HG03571 (cell line): Measurements from ENCODE around the gene PUS1.
A peak's percentile ranks its signal among the peaks of the same experiment; 100 is the strongest.

ENCODE experiments used
- ATAC-seq: cut with Tn5 transposase; IDR thresholded peaks from one replicate; pipeline ENCODE4 v1.9.1; 2021; ENCODE audit not compliant: unreplicated experiment

Gene PUS1

DNA sequence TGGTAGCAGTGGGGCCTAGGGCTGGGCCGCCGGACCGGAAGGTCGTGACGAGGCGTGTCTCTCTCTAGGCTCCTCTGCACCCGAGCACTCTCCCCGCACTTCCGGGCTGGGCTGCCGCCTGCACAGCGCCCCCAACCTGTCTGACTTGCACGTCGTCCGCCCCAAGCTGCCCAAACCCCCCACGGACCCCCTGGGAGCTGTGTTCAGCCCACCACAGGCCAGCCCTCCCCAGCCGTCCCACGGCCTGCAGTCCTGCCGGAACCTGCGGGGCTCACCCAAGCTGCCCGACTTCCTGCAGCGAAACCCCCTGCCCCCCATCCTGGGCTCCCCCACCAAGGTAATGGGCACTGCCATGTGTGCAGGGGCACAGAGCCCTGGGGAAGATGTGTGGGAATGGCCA, 13.3 kb upstream of the PUS1 start:
- no peak for ATAC-seq

DNA sequence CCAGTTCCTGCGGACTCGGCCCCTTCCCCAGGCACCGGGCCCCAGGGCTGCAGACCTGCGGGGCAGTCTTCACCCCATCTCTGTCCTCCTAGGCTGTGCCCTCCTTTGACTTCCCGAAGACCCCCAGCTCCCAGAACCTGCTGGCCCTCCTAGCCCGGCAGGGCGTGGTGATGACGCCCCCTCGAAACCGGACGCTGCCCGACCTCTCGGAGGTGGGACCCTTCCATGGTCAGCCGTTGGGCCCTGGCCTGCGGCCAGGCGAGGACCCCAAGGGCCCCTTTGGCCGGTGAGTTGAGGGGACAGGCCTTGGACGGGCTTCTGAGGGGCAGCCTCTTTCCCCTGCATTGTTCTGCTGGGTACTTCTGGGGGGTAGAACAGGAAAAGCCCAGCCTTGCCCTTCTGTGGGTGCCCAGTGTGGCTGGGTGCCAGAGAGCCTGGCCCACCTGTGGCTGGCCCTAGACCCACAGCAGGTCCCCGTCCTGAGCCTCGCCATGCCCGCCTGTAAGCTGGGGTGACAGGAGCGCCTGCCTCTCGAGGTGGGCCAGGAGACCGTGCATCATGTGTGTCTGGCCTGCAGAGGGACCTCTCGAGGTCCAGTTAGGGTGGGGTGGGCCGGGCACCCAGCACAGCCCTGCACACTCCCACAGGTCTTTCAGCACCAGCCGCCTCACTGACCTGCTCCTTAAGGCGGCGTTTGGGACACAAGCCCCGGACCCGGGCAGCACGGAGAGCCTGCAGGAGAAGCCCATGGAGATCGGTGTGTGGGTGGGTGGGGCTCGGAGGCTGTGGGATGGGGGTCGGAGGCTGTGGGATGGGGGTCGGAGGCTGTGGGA, 12.6 kb upstream of the PUS1 start:
- no peak for ATAC-seq

DNA sequence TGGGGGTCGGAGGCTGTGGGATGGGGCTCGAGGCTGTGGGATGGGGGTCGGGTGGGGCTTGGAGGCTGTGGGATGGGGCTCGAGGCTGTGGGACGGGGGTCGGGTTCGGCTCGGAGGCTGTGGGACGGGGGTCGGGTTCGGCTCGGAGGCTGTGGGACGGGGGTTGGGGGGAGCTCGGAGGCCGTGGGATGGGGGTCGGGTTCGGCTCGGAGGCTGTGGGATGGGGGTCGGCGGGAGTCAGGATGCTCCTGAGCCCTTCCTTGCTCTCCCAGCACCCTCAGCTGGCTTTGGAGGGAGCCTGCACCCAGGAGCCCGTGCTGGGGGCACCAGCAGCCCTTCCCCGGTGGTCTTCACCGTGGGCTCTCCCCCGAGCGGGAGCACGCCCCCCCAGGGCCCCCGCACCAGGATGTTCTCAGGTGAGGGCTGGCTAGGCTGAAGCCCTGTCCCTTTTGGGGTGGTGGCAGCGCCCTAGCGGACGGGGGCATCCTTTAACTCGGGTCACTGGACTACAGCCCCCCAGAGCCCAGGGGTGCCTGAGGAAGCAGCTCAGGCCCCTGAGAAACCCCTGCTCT, 11.9 kb upstream of the PUS1 start:
- ATAC-seq = no peak

DNA sequence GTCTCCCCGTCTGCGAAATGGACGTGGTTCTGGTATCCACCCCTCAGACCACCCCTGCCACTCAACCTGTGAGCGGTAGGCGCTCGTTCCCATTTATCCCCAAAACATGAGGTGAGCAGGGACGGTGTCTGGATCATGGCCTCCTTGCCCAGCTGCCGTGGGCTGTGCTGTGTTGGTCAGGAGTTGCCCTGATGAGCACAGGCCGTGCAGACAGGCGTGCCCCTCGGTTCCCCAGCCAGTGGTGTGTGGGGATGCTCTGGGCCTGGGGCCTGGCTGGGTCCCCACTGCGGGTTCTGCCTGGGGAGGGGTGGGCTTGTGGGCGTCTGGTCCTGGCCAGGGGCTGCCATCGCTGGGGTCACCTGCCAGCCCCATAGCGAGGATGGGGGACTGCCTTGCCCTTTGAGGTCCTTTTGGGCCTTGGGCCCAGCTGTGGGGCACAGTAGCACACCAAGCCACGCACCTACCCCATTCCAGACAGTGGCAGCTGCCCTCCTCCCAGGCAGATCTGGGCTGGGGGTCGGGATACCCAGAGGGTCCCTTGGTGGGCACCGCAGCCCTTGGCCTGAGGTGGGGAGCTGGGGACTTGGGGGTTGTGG, 11.3 kb upstream of the PUS1 start:
- ATAC-seq = no peak

DNA sequence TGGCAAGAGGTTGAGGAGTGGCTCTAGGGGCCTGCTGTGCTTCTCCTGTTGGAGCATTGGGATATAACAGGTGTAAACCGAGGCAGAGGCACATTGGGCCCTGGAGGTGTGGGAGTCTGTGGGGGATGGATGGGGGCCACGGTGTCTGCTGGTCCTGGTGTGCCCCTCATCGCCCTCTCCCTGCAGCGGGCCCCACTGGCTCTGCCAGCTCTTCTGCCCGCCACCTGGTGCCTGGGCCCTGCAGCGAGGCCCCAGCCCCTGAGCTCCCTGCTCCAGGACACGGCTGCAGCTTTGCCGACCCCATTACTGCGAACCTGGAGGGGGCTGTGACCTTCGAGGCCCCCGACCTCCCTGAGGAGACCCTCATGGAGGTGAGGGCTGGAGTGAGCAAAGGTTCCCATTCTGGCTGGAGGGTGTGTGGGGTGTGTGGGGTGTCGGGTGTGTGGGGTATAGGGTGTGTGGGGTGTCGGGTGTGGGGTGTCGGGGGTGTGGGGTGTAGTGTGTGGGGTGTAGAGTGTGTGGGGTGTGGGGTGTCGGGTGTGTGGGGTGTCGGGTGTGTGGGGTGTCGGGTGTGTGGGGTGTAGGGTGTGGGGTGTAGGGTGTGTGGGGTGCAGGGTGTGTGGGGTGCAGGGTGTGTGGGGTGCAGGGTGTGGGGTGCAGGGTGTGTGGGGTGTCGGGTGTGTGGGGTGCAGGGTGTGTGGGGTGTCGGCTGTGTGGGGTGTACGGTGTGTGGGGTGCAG, 10.6 kb upstream of the PUS1 start:
- no peak for ATAC-seq

DNA sequence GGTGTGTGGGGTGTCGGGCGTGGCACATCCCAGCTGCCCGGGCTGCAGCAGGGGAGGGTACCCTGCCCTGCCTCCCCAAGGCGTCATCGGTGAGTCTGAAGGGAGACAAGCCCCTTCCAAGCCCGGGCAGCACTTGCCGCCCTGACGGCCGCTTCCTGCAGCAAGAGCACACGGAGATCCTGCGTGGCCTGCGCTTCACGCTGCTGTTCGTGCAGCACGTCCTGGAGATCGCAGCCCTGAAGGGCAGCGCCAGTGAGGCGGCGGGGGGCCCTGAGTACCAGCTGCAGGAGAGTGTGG, 10.1 kb upstream of the PUS1 start:
- ATAC-seq = no peak

DNA sequence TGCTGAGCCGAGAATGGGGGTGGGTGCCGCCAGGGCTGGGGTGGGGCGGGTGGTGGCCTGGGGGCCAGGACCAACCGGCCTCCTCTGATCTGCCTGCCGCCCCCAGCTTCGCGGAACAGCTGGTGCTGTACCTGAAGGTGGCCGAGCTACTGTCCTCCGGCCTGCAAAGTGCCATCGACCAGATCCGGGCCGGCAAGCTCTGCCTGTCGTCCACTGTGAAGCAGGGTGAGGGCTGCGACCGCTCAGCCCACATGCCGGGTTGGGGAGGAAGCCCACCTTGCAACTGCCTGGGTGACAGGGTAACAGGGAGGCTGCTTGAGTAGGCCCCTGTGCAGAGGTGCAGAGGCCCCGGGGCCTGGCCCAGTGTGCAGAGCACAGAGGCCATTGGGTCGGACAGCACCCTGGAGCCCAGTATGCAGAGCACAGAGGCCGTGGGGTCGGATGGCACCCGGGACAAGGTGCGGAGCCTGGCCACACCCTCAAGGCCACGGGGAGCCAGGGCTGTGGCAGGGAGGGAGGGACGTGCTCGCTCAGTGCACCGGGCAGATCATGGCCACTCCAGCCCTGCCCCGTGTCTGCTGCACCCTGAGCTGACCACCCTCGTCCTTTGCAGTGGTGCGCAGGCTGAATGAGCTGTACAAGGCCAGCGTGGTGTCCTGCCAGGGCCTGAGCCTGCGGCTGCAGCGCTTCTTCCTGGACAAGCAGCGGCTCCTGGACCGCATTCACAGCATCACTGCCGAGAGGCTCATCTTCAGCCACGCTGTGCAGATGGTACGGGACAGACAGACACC, 9.5 kb upstream of the PUS1 start:
- ATAC-seq = no peak

DNA sequence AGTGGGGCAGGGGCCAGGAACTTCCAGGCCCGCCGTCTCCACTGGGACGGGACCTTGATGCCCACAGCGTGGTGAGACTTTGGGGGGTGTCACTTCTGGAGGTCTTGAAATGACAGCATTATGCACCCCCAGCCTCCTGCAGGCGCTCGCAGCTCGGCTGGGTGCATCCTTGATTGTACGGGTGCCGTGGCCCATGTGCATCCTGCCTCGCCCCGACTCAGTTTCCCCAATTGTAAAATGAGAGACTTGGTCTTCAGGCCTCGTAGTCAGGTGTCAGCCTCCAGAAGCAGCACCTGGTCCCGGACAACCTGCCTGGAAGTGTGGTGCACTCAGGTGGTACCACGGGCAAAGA, 8.9 kb upstream of the PUS1 start:
- ATAC-seq = no peak

DNA sequence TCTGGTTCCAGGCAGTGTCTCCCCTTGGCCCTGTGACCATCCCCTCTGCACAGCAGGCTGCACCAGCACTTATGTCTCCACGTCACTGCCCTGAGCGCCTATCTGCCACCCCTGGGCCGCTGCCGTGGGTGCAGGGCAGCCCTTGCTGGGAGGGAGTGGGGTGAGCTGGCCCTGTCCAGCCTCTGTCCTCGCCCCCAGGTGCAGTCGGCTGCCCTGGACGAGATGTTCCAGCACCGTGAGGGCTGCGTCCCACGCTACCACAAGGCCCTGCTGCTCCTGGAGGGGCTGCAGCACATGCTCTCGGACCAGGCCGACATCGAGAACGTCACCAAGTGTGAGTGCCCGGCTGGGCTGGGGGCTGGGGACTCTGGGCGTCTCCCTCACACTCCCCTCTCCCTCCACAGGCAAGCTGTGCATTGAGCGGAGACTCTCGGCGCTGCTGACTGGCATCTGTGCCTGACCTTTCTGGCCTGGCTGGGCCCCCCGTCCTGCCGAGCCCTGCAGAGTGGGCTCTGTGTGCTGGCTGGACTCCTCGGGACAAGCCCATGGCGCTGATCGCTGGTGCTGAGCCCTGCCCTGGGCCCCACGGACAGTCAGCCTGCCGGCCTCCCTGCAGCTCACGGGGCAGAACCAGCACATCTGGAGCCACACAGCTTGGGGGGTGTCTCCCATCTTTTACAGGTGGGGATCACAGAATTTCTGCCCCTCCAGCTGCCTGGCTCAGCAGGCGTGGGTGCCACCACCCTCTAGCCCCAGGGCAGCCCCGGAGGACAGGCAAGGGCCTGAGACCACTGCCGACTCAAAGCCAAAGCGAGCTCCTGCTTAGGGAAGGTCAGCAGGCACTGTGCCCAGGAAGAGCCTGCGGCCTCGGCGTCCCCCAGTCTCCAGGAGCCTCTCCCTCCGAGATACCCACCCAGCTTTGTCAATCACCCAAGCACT, 7.9 kb upstream of the PUS1 start:
- ATAC-seq = no peak

DNA sequence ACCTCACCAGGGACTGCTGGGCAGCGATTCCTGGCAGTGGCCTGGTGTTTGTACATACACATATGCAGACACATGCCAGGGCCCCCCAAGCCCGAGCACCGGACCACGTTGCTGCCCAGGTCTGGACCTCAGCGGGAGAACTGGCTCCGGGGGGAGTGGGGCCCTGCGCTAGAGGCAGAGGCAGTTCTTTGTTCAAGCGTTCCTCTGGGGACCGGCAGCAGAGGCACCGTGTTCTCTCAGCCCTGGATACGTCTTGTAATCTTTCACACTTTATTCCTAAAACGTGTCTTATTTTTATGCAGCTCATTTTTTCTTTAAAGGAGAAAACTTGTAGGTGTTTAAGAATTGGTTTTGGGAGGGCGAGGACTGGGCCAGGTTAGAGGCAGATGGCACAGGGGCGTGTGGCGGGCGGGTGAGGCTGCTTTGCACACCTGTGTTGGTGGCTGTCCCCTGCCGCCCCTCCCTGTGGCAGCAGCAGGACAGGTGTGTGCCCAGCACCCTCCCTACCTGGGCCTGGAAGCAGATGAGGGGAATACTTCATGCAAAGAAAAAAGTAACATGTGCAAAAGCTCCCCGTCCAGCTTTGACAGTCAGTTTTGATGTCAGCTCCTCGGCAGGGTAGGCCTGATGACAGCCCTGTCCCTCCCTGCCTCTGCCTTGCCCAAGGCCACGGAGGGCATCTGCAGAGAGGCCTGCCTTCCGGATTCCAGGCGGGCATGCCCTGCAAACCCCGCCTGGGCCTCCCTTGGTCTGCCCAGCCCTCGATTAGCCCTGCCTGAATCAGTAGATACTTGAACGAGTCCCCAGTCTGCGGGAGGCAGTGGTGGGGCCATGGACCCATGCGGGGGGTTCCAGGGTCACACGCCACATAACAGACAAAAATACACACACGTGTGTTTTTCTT, 7.0 kb upstream of the PUS1 start:
- ATAC-seq = no peak

DNA sequence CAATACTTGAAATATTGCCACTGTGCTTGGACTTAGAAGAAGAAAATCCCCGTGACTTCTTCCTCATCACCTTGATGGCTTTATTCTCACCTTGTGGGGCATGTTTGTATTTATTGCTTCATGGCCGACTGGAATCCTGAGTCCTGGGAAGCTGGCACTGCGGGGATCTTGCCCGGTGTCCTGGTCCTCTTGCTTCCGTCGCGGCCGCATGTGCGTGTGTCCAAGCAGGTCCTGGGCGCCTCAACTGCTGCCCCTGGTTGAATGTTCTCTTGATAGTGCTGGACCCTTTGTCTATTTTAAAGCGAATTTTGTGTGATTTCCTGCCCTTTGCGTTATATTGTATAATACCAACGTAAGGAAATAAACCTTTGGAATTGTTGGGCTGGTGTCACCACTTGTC, 6.3 kb upstream of the PUS1 start:
- no peak for ATAC-seq

DNA sequence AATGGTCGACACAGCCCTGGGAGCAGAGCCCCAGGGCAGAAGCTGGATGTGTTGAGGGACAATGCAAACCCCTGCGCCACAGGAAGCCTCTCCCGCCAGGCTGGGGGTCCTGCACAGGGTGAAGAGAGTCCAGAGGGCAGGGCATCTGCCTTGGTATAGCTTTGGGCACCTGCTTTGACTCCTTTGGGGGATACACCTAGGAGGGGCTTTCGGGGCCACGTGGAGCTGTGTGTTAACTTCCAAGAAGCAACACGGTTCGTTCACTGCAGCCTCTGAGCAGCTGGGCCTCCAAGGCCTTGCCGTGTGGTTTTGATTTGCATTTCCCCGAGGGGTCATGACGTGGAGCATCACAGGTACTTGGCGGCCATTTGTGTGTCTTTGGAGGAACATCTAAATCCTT, 5.8 kb upstream of the PUS1 start:
- peak; percentile 74 for ATAC-seq

DNA sequence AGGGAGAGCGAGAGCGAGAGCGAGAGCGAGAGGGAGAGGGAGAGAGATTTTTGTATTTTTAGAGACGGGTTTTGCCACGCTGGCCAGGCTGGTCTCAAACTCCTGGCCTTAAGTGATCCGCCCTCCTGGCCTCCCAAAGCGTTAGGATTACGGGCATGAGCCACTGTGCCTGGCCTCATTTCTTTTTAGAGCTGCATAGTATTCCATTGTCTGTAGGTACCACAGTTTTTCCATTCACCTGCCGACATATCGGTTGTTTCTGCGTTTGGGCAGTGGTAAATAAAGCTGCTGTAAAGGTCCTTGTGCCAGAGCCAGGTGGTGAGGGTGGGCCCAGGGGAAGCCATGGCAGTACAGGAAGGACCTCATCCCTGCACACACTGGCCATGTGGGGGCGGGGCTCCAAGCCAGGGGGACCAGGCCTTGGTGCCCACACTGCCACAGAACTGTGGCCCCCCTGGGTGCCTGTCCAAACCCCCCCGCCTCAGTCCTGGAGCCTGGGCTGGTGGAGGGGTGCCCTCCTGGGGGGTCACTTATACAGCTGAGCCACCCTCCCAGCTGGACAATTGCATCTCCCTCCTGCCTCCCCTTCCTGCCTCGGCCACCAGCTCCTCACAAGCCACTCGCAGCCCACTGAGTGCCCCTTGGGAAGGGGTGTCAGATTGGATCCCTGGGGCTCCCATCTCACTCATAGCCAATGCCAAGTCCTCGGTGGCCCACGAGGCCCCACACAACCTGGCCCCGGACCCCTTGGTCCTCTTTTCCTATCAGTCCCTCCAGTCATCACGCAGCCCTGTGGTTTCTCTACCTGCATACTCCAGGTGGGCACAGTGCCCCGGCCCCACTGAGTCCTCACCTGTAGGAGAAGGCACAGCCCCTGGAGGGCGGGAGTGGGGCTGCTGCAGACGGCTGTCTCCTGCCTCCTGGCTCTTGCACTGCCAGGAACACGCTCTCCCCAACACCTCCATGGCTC, 1.7 kb upstream of the PUS1 start:
- ATAC-seq = no peak

DNA sequence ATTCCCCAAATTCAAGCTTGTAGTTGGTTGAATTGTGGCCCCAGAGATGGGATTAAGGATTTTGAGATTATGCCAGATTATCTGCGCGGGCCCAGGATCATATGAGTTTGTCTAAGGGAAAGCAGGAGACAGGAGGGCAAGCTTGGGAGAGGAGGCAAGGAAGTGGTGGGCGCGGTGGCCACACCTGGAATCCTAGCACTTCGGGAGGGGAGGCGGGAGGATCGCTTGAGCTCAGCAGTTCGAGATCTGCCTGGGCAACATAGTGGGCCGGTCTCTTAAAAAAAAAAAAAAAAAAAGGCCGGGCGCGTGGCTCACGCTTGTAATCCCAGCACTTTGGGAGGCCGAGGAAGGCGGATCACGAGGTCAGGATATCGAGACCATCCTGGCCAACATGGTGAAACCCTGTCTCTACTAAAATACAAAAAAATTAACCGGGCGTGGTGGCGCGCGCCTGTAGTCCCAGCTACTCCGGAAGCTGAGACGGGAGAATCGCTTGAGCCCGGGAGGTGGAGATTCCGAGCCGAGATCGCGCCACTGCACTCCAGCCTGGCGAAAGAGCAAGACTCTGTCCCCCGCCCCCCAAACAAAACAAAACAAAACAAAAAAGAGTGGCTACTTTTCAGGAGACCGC, 881 bp upstream of the PUS1 start:
- no peak for ATAC-seq

DNA sequence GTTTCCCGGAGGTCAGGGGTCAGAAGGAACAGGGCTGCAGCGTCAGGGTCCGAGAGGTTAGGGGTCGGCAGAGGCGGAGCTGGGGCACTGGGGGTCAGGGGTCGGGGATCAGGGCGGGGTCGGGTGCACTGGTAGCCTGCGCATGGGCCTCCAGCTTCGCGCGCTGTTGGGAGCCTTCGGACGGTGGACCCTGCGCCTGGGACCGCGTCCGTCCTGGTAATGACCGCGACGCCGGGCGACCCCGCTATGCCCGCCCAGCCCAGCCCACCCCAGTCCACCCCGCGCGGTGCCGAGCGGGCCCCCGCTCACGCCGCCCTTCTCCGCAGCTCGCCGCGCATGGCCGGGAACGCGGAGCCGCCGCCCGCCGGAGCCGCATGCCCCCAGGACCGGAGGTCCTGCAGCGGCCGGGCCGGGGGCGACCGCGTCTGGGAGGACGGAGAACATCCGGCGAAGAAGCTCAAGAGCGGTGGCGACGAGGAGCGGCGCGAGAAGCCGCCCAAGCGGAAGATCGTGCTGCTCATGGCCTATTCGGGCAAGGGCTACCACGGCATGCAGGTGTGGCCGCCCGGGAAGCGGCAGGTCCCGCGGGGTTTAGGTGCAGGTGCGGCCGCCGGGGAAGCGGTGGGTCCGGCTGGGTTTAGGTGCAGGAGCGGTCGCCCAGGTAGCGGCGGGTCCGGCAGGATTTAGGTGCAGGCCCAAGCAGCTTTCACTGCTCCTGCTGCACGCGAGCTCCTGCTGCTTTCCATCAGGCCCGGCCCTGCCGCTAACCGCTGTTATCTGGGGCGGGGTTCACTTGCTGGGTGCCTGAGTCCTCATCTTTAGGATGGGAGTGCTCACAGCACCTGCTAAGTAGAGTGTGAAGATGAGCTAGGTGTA, 743 bp downstream of the PUS1 start:
- ATAC-seq = no peak

DNA sequence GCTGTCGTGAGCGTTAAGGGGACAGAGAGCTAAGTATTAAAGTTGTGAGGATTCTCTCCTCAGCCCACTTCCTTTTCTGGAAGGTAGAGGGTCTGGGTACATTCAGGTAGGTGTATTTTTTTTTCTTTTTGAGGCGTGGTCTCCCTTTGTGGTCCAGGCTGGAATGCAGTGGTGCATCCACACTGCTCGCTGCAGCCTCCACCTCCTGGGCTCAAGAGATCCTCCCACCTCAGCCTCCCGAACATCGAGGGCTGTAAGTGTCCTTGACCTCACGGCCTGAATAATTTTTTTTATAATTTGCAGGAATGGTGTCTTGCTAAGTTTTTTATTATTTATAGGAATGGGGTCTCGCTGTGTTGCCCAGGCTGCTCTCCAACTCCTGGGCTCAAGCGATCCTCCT, 1.4 kb downstream of the PUS1 start:
- ATAC-seq = no peak

DNA sequence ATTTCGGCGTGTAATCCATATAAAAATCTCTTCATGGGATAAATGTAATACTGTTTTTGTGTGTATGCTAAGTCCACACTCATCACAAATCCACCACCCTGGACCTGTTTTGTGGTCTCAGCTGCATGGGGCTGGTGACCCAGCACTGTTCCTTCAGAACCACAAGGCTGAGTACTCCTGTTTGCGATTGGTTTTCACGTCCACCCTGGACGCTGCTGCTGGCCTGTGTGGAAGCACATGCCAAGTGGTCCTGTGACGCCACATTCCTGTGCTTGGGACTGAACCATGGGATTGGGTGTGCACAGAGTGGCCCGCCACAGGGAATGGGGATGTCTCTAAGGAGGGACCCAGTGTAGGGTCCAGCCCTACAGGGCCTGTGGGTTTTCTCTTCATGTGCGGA, 4.3 kb downstream of the PUS1 start:
- ATAC-seq = no peak
